G401 (cell line): ENCODE measurements around the gene GRK6. TPM values are rescaled to one million over a fixed set of nuclear protein-coding genes. Genes with fewer than 3 reads are reported as not detected.

Experiments
- DNase-seq: peaks from one replicate; pipeline ENCODE4 v3.0.0-alpha.2; 2015; ENCODE audit warnings: low spot score
- in situ Hi-C: cut with HindIII; loops from 2 replicates; pipeline ENCODE4 v1.10.0; 2016; ENCODE audit warnings: low sequenced_read_pairs, mixed read lengths
- total RNA-seq: library from RNA; depleted of rRNA; stranded (reverse); fragments of >200 nt; shearing (Covaris generic); gene quantifications from 2 replicates; pipeline ENCODE4 v1.2.3, GENCODE V29; 2014

Gene GRK6
- total RNA-seq, 1 experiment from 2014 or later = 62.3 TPM

DNA sequence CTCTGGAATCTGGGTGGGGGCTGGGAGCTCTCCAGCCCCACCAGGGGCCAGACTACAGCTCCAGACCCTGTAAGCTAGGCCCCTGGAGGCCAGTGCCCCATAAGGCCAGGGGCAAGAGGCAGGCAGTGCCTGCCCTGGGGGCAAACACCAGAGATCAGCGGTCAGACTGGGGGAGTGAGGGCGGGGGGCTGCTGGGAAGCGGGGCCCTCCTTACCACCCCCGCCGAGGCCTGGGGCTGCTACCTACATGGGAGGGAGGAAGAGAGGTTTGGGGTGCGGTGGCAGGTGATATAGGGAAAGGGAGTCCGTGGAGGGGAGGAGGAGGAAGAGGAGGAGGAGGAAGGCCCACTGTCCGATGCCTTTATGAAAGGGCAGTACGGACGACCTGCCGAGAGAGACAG is 32.9 kb downstream of the GRK6 start:
- DNase-seq = no peak
- in situ Hi-C loops = no loop called here

DNA sequence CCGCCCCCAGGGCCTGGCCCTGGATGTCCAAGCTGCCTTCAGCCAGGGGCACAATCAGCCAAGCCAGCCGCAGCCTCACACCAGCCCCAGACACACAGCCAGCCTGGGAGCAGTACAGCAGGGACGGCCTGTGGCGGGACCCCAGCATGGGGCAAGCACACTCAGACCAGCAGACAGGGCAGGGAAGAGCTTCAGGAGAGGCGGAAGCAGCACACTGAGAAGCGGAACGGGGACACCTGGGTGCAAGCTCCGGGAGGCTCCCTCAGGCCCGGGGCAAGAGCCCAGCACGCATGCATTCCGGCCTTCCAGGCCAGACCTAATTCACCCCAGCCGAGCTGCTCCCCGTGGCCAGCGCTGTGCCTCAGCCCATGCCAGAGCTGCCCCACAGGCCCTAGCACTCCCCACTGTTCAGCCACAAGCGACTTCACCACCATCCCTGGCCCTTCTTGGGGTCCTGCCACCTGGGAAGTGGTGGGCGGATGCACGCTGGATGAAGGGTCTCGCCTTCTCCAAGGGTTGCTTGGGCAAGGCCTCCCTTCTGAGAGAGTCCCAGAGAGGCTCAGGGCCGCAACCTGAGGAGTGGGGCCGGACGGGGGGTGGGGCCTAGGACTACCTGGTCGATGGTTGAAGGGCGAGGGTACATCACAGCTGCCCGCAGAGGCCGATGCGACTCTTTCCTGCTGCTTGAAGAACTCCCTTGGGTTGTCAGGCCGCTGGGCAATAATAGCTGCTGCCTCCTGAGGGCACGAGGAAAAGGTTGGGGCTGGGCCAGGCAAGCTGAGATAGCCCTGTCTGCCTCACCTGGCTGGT is 33.5 kb downstream of the GRK6 start:
- in situ Hi-C loops = no loop called here
- DNase-seq = no peak

DNA sequence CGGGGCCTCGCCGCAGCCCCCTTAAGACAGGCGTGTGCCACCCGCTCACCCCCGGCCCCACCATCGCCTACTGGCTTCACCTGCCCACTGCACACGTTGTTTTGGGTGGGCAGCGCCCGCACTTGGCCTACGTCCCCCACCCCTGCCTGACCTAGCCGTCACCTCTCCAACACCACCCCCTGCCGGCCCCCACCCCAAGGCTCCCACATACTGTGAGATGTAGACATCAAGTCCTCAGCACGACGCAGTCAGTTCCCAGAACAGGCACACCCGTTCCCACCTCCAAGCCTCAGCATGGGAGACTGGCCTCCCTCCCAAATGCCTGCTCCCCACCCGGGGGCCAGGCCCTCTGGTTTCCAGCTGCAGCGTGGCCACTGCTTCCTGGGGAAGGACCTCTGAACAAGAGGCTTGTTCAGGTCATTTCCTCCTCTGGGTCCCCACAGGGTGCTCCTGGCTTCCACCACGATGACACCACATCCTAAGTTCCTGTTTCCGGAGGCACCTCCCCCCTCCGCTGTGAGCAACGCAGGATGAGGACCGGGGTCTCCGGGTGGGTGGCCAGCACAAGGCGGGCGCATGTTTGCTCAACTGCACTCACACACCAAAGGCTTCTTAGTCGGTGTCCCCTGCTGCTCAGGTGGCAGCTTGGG is 35.7 kb downstream of the GRK6 start:
- no peak for DNase-seq
- in situ Hi-C loops = no loop called here

DNA sequence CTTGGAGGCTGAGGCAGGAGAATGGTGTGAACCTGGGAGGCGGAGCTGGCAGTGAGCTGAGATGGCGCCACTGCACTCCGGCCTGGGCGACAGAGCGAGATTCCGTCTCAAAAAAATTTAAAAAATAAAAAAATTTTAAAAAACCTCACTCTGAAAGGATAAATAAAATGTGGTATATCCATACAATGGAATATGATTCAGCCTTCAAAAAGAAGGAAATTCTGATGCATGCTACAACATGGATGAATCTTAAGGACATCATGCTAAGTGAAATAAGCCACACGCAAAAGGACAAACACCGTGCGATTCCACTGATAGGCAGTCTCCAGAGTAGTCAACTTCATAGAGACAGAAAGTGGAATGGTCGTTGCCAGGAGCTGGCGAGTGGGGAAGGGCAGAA is 38.6 kb downstream of the GRK6 start:
- DNase-seq = no peak
- in situ Hi-C loops = no loop called here

DNA sequence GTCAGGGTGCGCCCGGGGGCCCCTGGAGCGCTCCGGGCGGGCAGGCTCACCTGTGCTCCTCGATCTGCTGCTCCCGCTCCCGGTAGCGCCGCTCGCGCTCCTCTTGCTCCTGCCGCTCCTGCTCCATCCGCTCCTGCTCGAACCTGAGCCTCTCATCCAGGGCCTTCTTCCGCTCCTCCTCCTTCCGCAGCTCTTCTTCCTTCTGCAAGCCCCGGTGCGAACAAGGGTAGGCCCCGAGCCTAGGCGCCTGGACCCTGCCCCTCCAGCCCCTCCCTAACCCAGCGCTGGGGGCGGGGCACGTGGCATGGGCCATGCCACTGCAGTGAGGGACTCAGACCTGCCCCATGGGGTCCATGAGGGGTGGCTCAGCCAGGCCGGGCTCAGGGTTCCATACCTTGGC is 40.4 kb downstream of the GRK6 start:
- no peak for DNase-seq
- in situ Hi-C loops = no loop called here

DNA sequence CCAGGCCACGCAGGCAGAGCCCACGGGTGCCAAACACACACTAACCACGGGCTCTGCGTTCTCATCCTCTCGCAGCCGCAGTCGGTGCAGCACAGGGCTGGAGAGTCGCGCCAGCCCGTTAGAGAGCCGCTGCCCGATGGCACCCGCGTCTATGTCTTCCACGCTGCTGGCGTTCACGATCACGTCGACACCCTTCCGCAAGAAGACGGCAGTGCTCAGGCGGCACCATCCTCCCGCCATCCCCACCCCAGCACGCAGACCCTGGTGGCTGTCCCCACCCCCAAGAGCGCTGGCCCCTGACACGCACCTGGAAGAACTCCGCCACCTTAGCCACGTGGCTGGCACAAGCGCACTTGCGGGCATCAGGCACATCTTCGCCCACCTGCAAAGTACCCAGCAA is 41.0 kb downstream of the GRK6 start:
- DNase-seq = no peak
- in situ Hi-C loops = no loop called here

DNA sequence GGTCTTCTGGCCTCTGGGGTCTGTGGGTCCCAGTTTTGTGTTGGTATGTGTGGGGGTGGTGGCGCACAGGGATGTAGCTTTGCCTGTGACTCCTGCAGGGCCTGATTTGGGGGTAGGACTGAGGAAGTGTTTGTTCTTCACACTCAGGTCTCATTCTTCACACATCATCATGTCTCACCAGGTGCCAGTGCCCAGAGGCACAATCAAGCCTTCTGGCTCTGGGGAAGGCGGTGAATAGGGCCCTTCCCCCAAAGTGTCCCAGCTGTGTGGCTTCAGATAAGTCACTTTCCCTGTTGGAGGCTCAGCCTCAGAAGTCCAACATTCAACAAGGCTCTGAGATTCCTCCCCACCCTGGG is 41.8 kb downstream of the GRK6 start:
- DNase-seq = no peak
- in situ Hi-C loops = no loop called here

DNA sequence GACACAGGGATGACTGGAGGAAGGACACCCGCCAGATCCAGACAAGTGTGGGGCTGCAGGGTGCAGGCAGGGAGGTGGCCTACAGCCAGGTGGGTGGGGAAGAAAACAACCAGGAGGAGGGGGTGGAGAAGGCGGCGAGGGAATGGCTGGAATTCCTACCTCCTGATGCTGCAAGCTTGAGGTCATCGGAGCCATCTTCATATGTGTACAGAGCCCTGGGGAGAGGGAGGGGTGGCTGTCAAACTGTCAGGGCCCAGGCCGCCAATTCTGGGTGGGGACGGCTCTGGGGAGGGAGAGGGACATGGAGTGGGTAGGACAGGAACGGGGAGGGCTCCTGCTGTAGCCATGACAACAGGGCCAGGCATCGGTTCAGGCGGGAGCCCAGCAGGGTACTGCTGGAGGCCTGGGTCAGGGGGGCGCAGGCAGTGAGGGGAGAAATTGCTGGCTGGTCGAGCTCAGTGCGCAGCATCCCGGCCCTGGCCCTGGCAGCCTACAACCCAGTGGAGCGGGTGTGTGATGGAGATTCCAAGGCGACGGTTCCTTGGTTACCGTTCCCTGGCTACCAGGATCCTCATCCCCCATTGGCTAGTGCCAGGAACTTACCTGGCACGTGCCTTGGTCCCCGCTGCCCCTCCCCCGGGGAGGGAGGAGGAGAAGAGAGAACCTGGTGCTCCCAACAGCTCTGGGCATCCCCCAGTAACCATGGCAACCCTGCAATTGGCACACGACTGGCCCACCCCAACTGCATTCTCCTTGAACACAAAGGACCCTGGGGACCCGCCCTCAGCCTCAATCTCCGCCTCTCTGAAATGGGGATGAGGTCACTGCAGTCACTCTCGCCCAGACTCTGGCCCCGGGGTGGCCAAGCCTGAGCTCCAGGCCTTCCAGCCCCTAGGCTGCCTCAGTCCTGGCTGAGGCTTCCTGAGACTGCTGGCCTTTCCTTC is 42.5 kb downstream of the GRK6 start:
- in situ Hi-C loops = no loop called here
- DNase-seq = peak; percentile 90

DNA sequence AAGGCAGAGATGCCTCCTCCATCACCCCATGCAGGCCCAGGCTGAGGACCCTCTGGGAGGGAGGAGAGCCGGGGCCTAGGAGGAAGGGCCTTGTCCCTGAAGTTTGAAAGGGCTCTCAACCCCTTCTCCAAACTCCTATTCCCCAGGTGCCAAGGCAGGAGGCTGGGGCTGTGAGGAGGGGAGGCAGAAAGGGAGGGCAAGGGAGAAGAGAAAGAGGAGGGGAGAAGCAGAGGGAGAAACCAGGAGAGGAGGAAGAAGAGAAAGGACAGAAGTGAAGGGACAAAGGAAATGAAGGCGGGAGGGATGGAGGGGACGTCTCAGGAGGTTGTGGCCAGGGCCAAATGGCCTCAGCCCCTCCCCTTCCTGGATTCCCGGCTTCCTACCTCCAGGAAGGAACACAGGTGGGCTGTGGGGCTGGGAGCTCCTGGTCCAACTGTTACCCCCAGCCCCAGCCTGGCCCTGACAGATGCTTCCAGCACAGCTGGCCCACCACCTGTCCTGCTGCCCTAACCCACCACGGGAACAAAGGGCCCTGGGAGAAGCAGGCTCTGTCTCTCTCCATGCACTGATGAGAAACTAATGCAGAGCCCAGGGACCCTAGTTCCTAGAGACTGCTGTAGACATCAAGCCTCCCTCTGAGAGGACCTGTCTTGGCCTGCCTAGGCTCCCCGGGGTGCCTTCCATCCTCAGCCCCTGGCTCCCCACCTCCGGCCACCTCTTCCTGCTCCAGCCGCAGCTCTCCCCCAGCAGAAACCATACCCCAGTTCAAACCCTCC is 43.5 kb downstream of the GRK6 start:
- in situ Hi-C loops = no loop called here
- no peak for DNase-seq

DNA sequence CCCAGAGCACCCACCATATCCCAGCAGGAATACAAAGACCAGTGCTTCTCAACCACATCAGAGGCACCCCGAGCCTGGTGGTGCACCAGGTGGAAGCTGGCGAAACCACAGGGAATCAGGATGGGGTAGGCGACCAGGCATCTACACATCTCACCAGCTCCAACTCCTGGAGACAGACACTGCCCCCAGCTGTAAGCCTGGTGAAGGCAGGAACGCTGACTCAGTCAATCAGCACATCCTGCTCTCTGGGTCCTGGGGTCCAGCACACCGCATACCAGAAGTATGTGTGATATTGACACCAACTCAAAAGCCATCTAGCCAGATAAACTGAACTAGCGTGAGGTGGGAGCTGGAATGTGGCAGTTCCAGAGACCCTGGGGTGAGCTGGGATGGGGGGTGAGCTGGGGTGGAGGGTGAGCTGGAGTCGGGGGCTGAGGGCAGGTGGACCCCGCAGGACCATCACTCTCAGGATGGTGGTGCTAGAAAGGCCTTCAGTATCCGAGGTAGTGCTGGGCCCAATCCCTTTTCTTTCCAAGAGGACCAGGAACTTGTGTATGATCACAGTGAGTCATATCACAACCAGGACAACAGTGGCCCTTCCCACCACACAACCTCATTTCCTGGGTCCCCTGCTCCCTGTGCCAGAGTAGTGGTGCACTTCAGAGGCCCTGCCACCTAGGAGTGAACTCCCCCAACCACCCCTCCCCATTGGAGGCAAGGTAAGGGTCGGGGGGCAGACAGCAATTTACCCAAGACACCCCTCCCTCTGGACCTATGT is 44.5 kb downstream of the GRK6 start:
- DNase-seq = no peak
- in situ Hi-C loops = no loop called here

DNA sequence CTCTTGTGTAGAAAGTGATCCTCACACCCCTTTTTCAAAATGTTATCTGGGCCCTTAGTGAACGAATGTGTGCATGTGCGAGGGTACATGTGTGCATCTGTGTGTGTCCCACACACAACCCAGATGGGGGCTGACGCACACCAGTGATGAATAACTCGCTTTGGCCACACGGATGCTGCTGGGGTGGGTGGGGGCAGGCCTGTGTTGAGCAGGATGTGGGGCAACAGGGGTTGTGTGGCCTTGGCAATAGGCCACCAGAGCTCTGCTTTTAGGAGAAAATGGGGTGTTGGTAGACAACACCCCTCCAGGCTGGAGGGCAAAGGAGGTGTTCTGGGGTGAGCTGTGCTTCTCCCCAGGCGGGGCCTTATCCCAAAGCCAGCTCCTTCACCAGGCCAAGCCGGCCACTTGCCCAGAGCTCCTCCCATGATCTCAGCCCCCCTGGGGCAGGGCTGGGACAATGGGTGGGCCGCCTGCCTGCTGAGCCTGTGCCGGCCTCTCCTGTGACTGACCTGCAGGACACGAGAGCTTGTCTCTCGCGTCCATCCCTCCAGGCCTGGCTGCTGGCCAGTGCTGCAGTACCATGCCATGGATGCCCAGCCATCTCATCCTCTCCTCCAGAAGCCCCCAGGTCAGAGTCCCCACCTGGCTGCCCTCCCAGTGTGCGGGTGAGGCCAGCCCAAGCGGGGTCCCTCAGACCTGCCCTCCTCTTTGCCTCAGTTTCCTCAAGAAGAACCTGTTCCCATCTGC is 45.3 kb downstream of the GRK6 start:
- in situ Hi-C loops = no loop called here

DNA sequence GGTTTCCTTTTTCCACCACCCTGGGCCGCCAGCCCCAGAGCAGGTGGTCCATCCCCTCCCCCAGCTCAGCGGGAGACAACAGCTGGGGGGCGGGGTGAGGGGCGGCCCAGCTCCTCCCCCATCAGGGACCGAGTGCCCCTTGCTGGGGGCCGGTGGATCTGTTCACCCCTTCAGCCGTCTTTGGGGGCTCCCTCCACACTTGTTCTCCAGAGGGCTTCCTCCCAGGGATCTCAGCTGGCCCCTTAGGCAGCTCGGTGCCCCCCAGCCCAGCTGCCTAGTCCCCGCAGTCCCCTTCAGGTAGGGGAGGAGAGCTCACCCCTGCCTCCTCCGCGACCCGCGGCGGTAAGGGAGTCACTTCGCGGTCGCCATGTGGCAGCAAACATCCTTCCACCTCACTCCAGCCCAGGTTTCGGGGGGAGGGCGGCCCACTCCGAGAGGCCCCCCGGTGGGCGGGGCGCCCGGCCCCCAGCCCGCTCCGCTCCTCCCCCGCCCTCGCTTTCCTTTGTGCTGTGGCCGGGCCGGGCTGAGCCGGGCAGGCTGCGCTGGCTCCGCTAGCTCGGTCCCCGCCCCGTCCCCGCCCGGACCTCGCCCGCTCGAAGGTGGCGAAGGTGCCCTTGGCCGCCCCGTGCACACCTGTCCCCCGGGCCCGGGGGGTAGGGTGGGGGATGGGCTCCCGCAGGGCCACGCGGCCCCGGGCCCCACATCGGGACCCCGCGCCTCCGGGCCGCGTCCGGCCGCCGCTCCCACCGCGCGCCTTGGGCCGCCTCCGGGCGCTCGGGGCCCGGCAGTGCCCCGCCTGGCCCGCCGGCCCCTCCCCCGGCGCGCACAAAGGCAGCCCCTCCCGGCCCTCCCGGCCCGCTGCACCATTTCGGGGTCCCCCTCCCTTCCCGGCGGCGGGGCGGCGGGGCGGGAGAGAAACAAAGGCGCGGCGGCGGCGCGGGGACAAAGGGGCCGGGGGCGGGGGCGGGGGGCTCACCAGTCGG is 46.3 kb downstream of the GRK6 start:
- no peak for DNase-seq
- in situ Hi-C loops = no loop called here

More for the DNA sequence above, 45.3 kb downstream of the GRK6 start:
- no peak for DNase-seq

DNA sequence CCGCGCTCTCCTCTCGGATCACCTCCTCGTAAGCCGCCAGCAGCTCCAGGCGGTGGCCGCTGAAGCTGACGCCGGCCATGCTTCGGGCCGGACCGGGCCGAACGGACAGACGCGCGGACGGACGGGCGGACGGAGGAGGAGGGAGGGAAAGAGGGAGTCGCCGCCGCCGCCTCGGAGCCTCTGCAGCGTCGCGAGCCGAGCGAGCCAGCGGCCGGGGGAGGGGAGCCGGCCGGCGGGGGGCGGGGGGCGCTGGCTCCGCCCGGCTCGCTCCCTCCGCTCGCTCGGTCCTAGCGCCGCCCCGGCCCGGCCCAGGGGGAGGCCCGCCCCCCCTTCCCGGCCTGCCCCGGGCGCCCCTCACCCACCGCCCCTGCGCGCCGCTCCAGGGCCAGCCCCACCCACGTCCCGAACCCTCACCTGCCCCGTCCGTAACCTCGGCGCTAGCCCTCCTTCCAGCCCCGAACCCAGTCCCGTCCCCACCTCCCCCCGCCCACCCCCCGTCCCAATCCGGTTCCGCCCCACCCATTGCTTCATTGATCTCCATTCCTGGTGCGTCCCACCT is 47.0 kb downstream of the GRK6 start, which contains the start of gene DBN1:
Gene DBN1, minus strand, starts transcription at position 192 of the 559 bp plus-strand sequence. Its CDS starts 113 bp downstream, at position 79.
- in situ Hi-C loops = no loop called here
- DNase-seq = no peak

DNA sequence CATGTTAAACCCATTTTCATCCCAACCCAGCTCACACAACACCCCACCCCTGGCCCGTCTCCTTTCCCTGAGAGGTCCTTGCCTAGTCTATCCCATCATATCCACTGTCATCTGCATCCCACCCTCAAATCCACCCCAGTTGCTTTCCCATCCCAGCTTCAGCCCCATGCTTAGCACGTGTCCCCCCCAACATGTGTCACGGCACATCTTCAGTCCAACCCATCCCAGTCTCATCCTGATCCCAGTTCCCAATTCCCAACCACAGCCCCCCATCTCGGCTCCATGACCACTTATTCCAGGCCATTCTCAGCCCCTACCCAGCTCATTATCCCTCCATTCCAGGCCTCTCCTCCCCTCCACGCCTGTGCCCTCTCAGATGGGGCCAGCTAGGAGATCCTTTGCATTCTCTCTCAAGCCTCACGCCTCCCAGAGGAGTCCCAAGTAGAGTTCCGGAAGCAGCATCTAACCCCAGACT is 47.6 kb downstream of the GRK6 start:
- DNase-seq = no peak
- in situ Hi-C loops = no loop called here

DNA sequence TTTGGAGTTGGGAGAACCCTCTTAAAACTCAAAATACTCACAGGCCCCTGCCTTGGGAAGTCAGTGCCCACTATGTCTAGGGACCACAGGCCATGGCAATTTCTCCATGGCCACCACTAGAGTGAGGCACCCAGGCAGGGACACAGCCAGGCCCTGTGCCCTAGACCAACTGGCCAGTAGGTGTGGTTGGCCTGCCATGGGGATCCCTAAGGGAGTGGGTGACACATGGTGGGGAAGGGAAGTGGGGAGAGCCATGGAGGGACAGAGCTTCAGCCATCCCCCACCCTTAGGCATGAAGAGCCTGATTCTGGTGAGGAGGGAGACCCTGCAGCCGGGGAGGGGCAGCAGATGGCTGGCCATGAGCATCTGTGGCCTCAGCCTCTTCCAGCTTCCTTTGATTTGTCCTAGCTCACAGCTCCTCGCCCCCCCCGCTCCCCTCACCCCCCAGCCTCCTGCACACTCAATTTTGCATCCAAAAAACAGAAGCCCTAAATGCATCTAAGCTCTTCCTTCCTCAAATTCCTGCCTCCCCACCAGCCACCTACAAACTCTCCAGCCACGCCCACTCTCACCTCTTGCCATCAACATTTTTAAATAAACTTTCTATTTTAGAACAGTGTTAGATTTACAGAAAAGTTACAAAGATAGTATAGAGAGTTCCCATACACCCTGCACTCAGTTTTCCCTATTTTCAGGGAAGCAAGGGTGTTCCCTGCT is 48.5 kb downstream of the GRK6 start:
- in situ Hi-C loops = no loop called here
- no peak for DNase-seq
